SW480 (cell line): ENCODE data around the gene GREM1.

Experiments
- DNase-seq: peaks from one replicate; pipeline ENCODE4 v3.0.0-alpha.2; 2016; ENCODE audit warnings: low spot score

GREM1 gene

GRCh38 chr15:32730677-32731654 lies 13.2 kb downstream of the GREM1 start:
- peak; percentile 57 for DNase-seq

GRCh38 chr15:32732574-32733157 lies 14.9 kb downstream of the GREM1 start:
- DNase-seq: no peak

- no peak for DNase-seq
Measured at GRCh38 chr15:32733281-32733680, 15.5 kb downstream of the GREM1 start.

- no peak for DNase-seq
Measured at GRCh38 chr15:32735989-32736700, 18.3 kb downstream of the GREM1 start.

- no peak for DNase-seq
Measured at GRCh38 chr15:32736701-32737061, 18.9 kb downstream of the GREM1 start.

- DNase-seq: no peak
Measured at GRCh38 chr15:32737304-32737703, 19.5 kb downstream of the GREM1 start.

GRCh38 chr15:32738666-32739065 lies 20.9 kb downstream of the GREM1 start:
- no peak for DNase-seq

GRCh38 chr15:32739522-32740063 lies 21.8 kb downstream of the GREM1 start:
- no peak for DNase-seq

GRCh38 chr15:32743411-32744140 lies 25.8 kb downstream of the GREM1 start:
- no peak for DNase-seq

GRCh38 chr15:32746116-32746857 lies 28.5 kb downstream of the GREM1 start:
- DNase-seq: no peak

- DNase-seq: no peak
Measured at GRCh38 chr15:32747921-32748342, 30.1 kb downstream of the GREM1 start.

GRCh38 chr15:32750979-32751378 lies 33.2 kb downstream of the GREM1 start:
- no peak for DNase-seq

- no peak for DNase-seq
Measured at GRCh38 chr15:32757426-32757825, 39.6 kb downstream of the GREM1 start.

GRCh38 chr15:32763295-32763694 lies 45.5 kb downstream of the GREM1 start:
- no peak for DNase-seq

- no peak for DNase-seq
Measured at GRCh38 chr15:32765236-32765635, 47.4 kb downstream of the GREM1 start.

GRCh38 chr15:32766101-32766500 lies 48.3 kb downstream of the GREM1 start:
- no peak for DNase-seq

GRCh38 chr15:32767236-32767635 lies 49.4 kb downstream of the GREM1 start:
- DNase-seq: no peak

- no peak for DNase-seq
Measured at GRCh38 chr15:32774022-32774421, 56.2 kb downstream of the GREM1 start.

GRCh38 chr15:32775103-32775502 lies 57.3 kb downstream of the GREM1 start:
- no peak for DNase-seq

- DNase-seq: no peak
Measured at GRCh38 chr15:32778391-32779176, 60.8 kb downstream of the GREM1 start.
